ENCODE measurements around the gene PSTPIP1. TPM values are rescaled to one million over a fixed set of nuclear protein-coding genes. Genes with fewer than 3 reads are reported as not detected.

The PSTPIP1 gene
- total RNA-seq, result 1 to 10 TPM; 2.9 to 8.9 (median 4.0) TPM

DNA sequence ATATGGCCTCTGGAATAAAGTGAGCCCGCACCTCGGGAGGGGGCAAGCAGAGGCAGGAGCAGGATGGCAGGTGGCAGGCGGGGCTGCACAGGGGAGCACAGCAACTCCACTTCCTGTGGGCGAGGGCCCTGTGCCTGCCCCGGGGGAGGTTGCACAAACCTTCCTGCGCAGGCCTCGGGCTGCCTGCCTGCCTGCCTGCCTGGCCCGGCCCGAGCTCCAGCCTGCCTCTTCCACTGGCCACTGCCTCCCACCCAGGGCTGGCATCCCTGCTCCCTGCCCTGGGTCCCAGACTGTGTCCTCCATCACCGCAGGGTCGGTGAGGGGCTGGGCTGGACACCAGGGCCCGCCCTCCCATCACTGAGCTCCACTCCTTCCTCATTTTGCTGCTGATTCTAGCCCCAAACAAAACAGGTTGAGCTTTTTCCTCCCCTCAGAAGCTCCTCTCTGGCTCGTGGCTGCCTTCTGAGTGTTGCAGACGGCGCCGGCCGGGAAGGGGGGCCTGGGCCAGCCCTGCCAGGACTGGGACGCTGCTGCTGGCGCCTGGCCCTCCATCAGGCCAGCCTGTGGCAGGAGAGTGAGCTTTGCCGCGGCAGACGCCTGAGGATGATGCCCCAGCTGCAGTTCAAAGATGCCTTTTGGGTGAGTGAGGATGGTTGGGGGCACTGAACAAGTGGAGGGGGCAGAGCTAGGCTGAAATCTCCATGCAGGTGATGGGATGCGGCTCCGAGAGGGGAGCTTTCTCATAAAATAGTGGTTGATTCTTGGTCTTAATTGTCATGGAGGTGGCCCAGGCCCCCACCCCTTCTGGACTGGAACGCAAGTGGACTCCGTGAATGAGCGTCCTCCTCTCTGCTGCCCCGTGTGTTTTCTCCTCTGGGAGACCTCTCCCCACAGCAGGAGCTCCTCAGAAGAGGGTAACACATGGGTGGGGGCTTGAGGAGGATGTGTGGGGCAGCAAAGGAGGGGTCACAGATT is at the start of gene PSTPIP1:
PSTPIP1 (plus strand) TSS at position 156 of the 975 bp plus-strand sequence; CDS start at position 604, 448 bp downstream.
- intact Hi-C loops (cut with DNase I; ENCODE audit: low total_unique reads), result loop anchor here (5.0 kb wide), 1 partner anchor 982 kb away; no protein-coding TSS in a partner anchor
- no peak for TF ChIP-seq POLR2A (IDR thresholded peaks at IDR 0.05)
- no peak for TF ChIP-seq CTCF (IDR thresholded peaks at IDR 0.05)
- no peak within 1 kb of the TSS for H3K4me3 ChIP-seq (ENCODE audit: low read depth, poor library complexity, severe bottlenecking)
- peak in 1 of 2 donors; percentile 88 for DNase-seq (ENCODE audit: low spot score in 2 of 2)
- WGBS, 2 donors, result 33 to 37% methylated on average over 21 to 25 of the region's 28 CpGs

DNA sequence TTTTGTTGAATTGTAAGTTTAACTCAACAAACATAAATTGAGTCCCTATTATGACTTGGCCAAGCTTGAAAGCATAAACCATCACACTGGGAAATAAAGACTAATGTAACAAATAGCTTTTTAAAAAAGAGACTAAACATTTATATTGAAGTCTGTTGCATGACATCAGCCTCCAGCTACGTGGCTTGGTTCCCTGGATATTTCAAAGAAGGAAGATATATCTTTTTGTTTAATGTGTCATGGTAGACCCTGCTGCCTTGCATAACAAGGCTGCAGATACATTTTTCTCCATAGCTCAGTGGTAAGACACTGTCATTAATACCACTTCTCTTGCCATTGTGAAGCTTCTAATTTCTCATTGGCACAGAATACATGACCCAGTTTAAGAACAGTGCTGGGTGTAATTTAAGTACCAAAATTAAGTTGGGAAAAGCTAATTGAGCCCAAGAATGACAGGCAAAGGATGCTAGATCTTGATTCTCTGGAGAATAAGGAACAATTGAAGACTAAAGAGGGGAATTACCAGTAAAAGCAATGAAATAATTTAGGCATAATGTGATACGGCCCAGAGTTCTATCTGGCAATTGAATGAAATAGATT is 49.3 kb upstream of the PSTPIP1 start:
- 88 to 89% methylated on average over 2 of the region's 2 CpGs for WGBS, 2 donors
- no peak for TF ChIP-seq POLR2A (IDR thresholded peaks at IDR 0.05)
- TF ChIP-seq CTCF (IDR thresholded peaks at IDR 0.05), result no peak
- no peak for DNase-seq (ENCODE audit: low spot score in 2 of 2)
- intact Hi-C loops (cut with DNase I; ENCODE audit: low total_unique reads), result no loop called here
- no peak overlapping the region for H3K4me3 ChIP-seq (ENCODE audit: low read depth, poor library complexity, severe bottlenecking)

GRCh38 chr15:76947454-76947853 is 47.5 kb upstream of the PSTPIP1 start:
- 94 to 95% methylated on average over 3 of the region's 3 CpGs for WGBS, 2 donors
- no peak for DNase-seq (ENCODE audit: low spot score in 2 of 2)
- no peak overlapping the region for H3K4me3 ChIP-seq (ENCODE audit: low read depth, poor library complexity, severe bottlenecking)
- intact Hi-C loops (cut with DNase I; ENCODE audit: low total_unique reads), result no loop called here
- TF ChIP-seq POLR2A (IDR thresholded peaks at IDR 0.05) (no peak), CTCF (IDR thresholded peaks at IDR 0.05) (no peak)

GRCh38 chr15:76951220-76951619 is 43.7 kb upstream of the PSTPIP1 start:
- intact Hi-C loops (cut with DNase I; ENCODE audit: low total_unique reads), result no loop called here
- no peak for DNase-seq (ENCODE audit: low spot score in 2 of 2)
- TF ChIP-seq POLR2A (IDR thresholded peaks at IDR 0.05) (no peak), CTCF (IDR thresholded peaks at IDR 0.05) (no peak)
- H3K4me3 ChIP-seq (ENCODE audit: low read depth, poor library complexity, severe bottlenecking), result no peak overlapping the region
- 81 to 86% methylated on average over 1 of the region's 1 CpG for WGBS, 2 donors

- TF ChIP-seq POLR2A (IDR thresholded peaks at IDR 0.05) (no peak), CTCF (IDR thresholded peaks at IDR 0.05) (no peak)
- 41 to 57% methylated on average over 3 of the region's 3 CpGs for WGBS, 2 donors
- no peak for DNase-seq (ENCODE audit: low spot score in 2 of 2)
- intact Hi-C loops (cut with DNase I; ENCODE audit: low total_unique reads), result no loop called here
- no peak overlapping the region for H3K4me3 ChIP-seq (ENCODE audit: low read depth, poor library complexity, severe bottlenecking)
Measured at GRCh38 chr15:76953913-76954312, 41.0 kb upstream of the PSTPIP1 start.

Measured in lower leg skin (tissue), 4 donors.